ENCODE measurements around the gene UBE2O. TPM values are rescaled to one million over a fixed set of nuclear protein-coding genes. Genes with fewer than 3 reads are reported as not detected.

Gene UBE2O
- total and polyA plus RNA-seq, 11 donors, result 16.0 to 36.1 (median 30.7) TPM

DNA sequence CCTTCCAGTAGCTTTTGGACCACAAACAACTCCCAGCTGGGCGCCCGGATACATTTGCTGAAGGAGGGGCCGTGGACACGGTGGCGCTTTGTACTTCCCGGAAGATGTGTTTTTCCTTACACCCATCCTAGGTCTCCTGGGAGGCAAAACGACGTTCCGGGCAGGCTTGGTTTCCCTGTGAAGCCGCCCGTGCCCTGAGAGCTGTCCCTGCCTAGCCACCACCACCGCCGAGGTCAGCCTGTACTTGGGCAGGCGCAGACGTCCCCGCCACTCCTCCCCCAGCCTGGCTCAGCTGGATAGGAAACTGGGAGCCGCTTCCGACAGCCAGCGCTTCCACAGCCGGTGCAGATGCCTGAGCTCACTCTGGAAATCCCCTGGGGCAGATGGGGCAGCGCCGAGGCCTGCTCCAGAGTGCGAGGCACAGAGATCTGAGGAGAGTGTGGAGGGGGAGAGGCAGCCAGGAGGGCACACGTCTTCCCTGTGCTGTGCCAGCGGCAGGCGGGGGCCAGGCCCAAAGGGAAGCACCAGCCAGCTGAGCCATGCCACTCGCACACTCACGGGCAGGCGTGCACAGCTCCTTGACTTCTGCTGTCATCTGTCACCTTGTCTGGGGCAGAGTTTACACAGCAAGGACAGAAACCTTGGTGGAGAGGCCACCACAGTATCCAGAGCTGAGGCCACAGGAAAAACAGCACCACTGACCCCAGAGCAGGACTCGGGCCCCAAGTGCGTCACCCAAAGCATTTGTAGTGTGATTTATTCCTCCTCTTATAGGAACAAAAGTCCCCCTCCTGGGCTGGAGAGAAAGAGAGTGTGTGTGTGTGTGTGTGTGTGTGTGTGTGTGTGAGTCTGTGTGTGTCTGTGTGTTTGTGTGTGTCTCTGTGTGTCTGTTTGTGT, 45.3 kb upstream of the UBE2O start:
- TF ChIP-seq POLR2A (IDR thresholded peaks at IDR 0.05), result peak in 1 of 2 donors; percentile 29
- TF ChIP-seq, protein P1, sequence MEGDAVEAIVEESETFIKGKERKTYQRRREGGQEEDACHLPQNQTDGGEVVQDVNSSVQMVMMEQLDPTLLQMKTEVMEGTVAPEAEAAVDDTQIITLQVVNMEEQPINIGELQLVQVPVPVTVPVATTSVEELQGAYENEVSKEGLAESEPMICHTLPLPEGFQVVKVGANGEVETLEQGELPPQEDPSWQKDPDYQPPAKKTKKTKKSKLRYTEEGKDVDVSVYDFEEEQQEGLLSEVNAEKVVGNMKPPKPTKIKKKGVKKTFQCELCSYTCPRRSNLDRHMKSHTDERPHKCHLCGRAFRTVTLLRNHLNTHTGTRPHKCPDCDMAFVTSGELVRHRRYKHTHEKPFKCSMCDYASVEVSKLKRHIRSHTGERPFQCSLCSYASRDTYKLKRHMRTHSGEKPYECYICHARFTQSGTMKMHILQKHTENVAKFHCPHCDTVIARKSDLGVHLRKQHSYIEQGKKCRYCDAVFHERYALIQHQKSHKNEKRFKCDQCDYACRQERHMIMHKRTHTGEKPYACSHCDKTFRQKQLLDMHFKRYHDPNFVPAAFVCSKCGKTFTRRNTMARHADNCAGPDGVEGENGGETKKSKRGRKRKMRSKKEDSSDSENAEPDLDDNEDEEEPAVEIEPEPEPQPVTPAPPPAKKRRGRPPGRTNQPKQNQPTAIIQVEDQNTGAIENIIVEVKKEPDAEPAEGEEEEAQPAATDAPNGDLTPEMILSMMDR (IDR thresholded peaks at IDR 0.05), result no peak
- intact Hi-C loops (cut with DNase I), result loop anchor here in 1 of 10 donors (1.0 kb wide), 1 partner anchor 13 kb away; no protein-coding TSS in a partner anchor

DNA sequence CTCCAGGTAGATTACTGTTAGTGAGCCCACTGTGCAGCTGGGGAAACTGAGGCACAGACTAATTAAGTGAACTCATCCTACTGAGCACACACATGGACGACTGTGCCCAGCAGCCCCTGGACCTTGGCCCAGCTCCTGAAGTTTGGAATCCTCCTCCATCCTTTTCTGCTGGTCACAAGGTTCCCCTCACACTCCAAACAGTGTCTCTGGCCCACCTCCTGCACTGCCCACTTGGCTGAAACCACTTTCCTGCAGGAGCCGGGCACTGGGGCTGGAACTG, 44.7 kb upstream of the UBE2O start:
- no peaks in the 10 kb centered on the region for H3K9me3 ChIP-seq
- TF ChIP-seq POLR2A (IDR thresholded peaks at IDR 0.05), result no peak
- TF ChIP-seq, protein P1 (IDR thresholded peaks at IDR 0.05), result no peak
- DNase-seq (no peak), ATAC-seq (no peak)
- peak overlapping the region; percentile 70 to 98 (median 92) for H3K27ac ChIP-seq
- H3K36me3 ChIP-seq, result peaks cover 0 to 5% (median 0%) of the 10 kb centered on the region in 9 donors
- WGBS, 4 donors, result 6 to 36% (median 21%) methylated on average over 2 of the region's 2 CpGs; no CpG with 5 or more reads in 1 of the 4 donors
- intact Hi-C loops (cut with DNase I), result no loop called here
- H3K4me3 ChIP-seq, result peak overlapping the region in 7 of 12 donors; percentile 18 to 40 (median 28)
- H3K27me3 ChIP-seq, result no peaks in the 10 kb centered on the region
- H3K4me1 ChIP-seq, result peaks cover 10 to 94% (median 58%) of the 10 kb centered on the region in 12 donors

More for the DNA sequence above, 45.3 kb upstream of the UBE2O start:
- peak; percentile 87 to 94 (median 90) for DNase-seq
- peaks cover 0 to 5% (median 0%) of the 10 kb centered on the region in 9 donors for H3K36me3 ChIP-seq
- 13 to 22% (median 13%) methylated on average over 25 to 31 of the region's 31 CpGs for WGBS, 4 donors
- peak overlapping the region in 9 of 12 donors; percentile 11 to 85 (median 24) for H3K4me3 ChIP-seq
- peak overlapping the region; percentile 70 to 98 (median 92) for H3K27ac ChIP-seq
- ATAC-seq, result peak; percentile 64 to 86 (median 78)
- no peaks in the 10 kb centered on the region for H3K9me3 ChIP-seq
- no peaks in the 10 kb centered on the region for H3K27me3 ChIP-seq
- peaks cover 10 to 93% (median 53%) of the 10 kb centered on the region in 12 donors for H3K4me1 ChIP-seq

DNA sequence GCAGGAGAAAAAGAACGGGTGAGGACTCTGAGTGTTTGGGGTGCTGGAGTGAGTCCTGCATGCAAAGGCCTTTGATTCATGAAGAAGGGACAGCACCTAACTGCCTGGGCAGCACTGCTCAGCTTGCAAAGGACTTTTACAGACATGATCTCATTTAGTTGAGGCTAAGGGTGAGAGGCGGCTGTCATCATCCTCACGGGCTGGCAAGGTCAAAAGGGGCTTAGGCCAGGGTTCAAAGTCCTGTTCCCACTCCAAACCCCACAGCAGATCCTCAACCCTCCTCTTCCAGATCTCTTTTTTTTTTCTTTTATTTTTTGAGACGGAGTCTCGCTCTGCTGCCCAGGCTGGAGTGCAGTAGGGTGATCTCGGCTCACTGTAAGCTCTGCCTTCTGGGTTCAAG, 43.5 kb upstream of the UBE2O start:
- H3K27ac ChIP-seq, result peak overlapping the region in 3 of 12 donors; percentile 87 to 98 (median 93)
- no peak overlapping the region for H3K4me3 ChIP-seq
- no peaks in the 10 kb centered on the region for H3K9me3 ChIP-seq
- H3K27me3 ChIP-seq, result no peaks in the 10 kb centered on the region
- H3K4me1 ChIP-seq, result peaks cover 12 to 94% (median 59%) of the 10 kb centered on the region in 12 donors
- TF ChIP-seq POLR2A (IDR thresholded peaks at IDR 0.05), result no peak
- TF ChIP-seq, protein P1 (IDR thresholded peaks at IDR 0.05), result no peak
- DNase-seq (no peak), ATAC-seq (no peak)
- peaks cover 0 to 5% (median 0%) of the 10 kb centered on the region in 9 donors for H3K36me3 ChIP-seq
- 90 to 98% (median 92%) methylated on average over 6 of the region's 6 CpGs for WGBS, 4 donors
- intact Hi-C loops (cut with DNase I), result no loop called here

DNA sequence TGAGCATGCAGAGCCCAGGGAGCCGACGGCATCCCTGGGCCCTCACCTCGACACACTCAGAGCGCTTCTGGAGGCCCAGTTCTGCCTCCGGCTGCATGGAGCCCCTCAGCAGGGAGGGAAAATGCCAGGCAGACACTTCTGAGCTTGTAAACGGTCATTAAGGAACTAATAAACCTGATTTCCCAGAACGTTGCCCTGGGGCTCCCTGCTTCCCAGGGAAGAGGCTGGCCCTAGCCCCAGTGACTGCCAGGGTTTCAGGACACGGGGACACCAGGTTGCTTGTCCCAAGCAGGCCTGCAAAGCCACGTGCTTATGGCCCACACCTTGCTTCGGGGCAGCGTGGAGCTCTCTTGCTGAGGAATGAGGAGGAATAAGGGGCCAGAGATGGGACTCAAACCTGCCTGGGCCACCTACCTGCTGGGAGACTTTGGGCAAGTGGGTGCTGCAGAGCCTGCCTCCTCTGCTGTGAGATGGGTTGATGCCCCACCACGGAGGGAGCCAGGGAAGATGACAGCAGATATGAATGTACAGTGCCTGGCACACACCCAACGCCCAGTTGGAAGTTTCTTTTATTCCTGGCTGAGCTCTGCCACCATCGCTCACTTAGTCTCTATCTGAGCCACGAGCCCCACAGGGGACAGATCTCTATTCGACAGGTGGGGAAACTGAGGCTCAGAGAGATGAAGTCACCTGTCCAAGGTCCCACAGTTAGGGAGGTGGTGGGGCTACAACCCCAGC, 42.9 kb upstream of the UBE2O start:
- Histone ChIP-seq H3K27ac (peak overlapping the region in 2 of 12 donors; percentile 18 to 98), H3K4me1 (peaks cover 12 to 99% (median 59%) of the 10 kb centered on the region in 12 donors), H3K9me3 (no peaks in the 10 kb centered on the region), H3K27me3 (no peaks in the 10 kb centered on the region), H3K36me3 (peaks cover 0 to 5% (median 0%) of the 10 kb centered on the region in 9 donors), H3K4me3 (no peak overlapping the region)
- DNase-seq (no peak), ATAC-seq (no peak)
- intact Hi-C loops (cut with DNase I), result no loop called here
- TF ChIP-seq, protein P1 (IDR thresholded peaks at IDR 0.05), result no peak
- no peak for TF ChIP-seq POLR2A (IDR thresholded peaks at IDR 0.05)
- 77 to 85% (median 81%) methylated on average over 8 to 16 of the region's 16 CpGs for WGBS, 4 donors
